Left cardiac atrium (tissue), 4 donors: ENCODE measurements around the gene MAP2K7. TPM values are rescaled to one million over a fixed set of nuclear protein-coding genes. Genes with fewer than 3 reads are reported as not detected.
A peak's percentile ranks its signal among the peaks of the same experiment; 100 is the strongest.

ENCODE experiments used
- ATAC-seq, 2 donors: fragments of 200-7000 bp; cut with Tn5 transposase; one replicate each; pipeline ENCODE4 v1.9.1; 2020; ENCODE audit warnings: mild to moderate bottlenecking in 2 of 2, moderate library complexity in 2 of 2
- DNase-seq: peaks from one replicate; pipeline ENCODE4 v3.0.0-alpha.2; 2020
- intact Hi-C, 2 donors: fragments of 100-400 bp; cut with DNase I; formaldehyde crosslinking; loops; one replicate each; pipeline versions ENCODE4 v1.14.1 to v1.15.1; 2022 to 2023
- total RNA-seq, 2 donors: library from RNA; stranded (reverse); fragmentation: NEBNext Ultra II Directional; extraction: Animal tissue kit (Norgen Biotek cat#: 25700); gene quantifications; one replicate each; pipeline ENCODE4 v1.2.1, GENCODE V29; 2021
- donor health status: DM: no; HTN: yes; CAD: no.
- donor health status: DM: no; HTN: yes; CAD: no; lungs with severe emphysema.
- donor health status: DM: yes; HTN: yes; CAD: no.
- donor health status: Dilated cardiomyopathy.

MAP2K7 gene
- total RNA-seq, 2 donors from 2014 or later = 24.3 to 25.8 TPM

DNA sequence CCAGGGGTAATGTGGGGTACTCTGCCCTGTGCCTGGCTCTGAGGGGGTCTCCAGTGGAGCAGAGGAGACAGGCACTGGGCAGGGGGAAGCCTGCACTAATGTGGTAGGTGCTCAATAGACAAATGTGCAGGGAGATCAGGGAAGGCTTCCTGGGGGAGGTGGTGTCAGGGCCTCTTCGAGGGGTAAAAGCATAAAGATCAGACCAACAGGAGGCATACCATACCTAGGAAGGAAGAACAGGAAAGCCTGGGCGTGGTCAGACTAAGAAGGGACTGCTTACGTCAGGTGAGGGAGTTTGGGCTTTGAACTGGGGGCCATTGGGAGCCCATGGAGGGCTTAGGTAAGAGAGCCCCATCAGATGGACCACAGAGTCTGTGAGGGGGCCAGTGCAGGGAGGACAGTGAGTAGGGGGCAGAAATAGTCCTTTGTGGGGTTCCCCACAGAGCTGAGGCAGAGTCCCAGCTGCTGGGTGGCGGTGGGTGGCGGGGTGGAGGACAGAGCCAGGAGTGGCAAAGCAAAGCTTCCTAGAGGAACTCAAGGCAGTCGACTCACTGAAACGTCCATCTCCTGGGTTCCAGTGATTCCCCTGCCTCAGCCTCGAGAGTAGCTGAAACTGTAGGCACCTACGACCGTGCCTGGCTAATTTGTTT lies 38.3 kb upstream of the MAP2K7 start:
- DNase-seq (no peak), ATAC-seq (no peak)
- intact Hi-C loops = no loop called here

DNA sequence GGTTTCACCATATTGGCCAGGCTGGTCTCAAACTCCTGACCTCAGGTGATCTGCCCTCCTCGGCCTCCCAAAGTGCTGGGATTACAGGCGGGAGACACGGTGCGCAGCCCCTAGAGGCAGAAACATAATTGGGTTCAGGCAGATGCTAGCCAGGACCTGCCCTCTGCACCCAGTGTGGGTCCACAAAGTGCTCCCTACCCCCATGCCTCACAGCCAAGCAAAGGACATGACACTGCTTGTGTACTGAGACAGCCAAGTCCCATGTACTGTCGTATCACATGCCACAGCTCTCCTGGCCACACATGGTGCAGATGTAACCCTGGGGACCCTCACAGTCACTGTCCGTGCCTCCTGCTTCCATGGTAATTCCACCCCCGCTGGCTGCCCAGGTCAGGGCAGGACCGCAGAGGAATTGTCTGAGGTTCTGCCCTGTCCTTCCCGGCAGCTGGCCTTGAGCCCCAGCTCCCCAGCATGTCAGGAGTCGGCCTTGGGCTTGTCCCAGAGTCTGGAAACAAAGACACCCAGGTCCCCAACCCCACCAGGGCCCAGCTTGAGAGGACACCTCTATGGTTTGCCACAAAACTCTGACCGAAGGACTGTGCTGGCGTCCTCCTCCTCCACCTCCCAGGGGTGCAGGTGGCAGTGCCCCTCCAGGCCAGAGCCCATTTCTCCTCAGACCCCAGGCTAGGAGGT lies 37.1 kb upstream of the MAP2K7 start:
- ATAC-seq = no peak
- no peak for DNase-seq
- intact Hi-C loops = no loop called here

DNA sequence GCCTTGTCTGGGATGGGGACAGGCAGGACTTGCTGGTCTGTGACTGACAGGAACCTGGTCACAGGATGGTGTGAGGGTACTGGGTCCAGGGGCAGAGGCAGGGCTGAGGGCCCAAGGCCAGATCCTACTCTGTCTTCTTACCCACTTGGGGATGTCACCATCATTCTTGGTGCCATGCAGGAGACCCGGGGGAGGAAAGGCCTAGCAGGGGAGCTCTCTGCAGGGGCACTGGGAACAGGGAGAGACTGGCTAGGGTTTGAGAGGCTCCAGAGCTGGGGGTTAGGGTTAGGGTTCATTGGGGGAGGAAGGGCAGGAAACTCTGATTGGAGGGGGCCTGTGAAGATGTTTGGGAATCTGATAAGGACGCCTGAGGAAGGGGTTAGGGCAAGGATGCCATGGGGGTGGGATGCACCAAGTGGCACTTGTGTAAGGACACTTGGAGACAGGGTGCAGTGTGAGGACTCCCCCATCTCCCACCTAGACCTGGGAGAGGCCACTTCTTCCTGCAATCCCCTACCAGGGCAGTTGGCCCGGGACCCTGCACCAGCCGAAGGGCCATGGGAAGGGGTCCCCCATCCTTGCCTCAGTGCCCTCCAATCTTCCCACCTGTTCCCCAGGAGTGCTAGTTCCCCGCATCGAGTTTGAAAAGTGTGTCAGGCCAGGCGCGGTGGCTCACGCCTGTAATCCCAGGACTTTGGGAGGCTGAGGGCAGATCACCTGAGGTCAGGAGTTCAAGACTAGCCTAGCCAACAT lies 36.4 kb upstream of the MAP2K7 start:
- DNase-seq (no peak), ATAC-seq (no peak)
- intact Hi-C loops = no loop called here

DNA sequence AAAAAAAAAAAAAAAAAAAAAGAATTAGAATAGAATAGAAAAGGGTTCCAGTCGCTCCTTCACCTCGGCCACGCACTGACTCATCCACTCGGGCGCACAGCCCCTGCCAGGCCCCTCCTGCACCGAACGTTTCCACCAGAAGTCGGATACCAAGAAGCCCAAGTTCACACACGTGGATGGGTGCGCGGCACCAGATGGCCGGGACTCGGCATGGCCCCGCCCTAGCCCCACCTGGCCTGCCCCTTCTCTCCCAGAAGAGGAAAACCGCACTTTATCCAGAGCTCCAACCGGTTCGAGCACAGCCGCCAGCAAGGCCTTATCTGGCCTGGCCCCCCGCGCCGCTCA lies 35.4 kb upstream of the MAP2K7 start:
- no peak for DNase-seq
- intact Hi-C loops = no loop called here
- no peak for ATAC-seq

DNA sequence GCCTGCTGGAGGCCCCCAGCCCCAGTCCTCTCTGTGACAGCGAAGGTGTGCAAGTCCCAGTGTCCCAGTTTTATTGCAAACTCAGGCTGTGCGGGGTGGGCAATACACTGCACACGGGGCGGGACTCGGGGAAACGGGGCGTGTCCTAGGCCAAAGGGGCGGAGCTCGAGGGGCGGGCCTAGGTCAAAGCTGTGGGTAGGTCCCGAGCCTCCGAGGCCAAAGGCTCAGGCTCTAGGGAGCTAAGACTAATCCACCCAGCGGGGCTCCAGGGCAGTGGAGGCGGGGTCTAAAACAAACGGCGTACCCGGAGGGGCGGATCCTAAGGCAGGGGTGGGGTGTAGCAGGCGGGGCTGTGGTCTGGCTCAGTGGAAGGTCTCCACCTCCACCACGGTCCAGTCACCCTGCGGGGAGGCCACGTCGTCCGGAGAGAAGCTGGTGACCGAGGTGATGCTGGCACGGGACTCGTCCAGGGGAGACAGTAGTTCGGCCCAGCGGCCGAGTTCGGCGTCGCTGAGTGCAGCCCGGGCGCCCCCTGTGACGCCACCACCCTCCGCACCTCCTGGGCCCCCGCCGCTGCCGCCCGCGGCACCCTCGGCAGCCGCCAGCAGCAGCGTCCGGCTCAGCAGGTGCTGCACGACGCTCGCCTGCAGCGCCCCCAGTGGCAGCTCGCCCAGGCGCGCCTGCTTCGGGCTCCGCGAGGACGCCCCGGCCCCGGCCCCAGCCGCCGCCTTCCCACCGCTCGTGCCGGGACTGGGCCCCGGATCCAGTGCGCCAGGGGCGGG lies 34.8 kb upstream of the MAP2K7 start:
- peak; percentile 75 for DNase-seq
- intact Hi-C loops = no loop called here
- ATAC-seq = peak; percentile 67 to 70

DNA sequence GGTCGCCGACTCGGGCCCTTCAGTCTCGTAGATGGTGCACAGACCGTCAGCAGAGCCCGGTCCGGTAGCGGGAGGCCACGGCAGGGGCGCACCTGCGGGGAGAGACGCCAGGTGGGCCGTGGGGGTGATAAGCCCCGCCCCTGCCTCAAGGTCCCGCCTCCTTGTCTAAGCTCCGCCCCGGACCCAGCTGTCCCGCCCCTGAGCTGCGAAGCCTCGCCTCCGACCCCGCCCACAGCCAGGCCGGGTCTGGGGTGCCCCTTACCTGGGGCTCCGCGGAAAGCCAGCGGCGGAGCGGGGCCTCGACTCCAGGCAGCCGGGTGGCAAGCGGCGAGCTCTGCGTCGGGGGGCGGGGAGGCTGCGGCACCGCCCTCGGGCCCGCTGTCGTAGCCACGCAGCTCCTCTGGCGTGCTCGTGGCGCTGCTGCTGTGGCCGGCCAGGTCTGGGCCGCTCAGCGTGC lies 34.2 kb upstream of the MAP2K7 start:
- DNase-seq (peak; percentile 65), ATAC-seq (peak; percentile 65 to 67)
- intact Hi-C loops = no loop called here

DNA sequence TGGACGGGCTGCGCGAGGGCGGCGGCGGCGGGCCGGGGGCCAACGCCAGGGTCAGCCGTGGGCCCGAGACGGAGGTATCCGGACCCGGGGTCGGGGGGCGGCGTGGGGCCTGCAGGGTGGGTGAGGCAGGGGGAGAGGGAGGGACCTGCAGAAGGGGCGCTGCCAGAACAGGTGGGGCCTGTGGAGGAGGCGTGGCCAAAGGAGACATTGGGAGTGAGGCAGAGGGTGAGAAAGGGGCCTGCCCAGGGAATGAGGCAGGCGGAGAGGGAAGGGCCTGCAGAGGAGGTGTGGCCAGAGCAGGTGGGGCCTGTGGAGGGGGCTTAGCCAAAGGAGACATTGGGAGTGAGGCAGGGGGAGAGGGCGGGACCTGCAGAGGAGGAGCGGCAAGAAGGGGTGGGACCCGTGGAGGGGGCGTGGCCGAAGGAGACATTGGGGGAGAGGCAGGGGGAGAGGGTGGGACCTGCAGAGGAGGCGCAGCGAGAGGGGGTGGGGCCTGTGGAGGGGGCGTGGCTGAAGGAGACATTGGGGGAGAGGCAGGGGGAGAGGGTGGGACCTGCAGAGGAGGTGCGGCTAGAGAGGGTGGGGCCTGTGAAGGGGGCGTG lies 33.7 kb upstream of the MAP2K7 start:
- intact Hi-C loops = no loop called here
- ATAC-seq (peak; percentile 10 to 18), DNase-seq (peak; percentile 53)

DNA sequence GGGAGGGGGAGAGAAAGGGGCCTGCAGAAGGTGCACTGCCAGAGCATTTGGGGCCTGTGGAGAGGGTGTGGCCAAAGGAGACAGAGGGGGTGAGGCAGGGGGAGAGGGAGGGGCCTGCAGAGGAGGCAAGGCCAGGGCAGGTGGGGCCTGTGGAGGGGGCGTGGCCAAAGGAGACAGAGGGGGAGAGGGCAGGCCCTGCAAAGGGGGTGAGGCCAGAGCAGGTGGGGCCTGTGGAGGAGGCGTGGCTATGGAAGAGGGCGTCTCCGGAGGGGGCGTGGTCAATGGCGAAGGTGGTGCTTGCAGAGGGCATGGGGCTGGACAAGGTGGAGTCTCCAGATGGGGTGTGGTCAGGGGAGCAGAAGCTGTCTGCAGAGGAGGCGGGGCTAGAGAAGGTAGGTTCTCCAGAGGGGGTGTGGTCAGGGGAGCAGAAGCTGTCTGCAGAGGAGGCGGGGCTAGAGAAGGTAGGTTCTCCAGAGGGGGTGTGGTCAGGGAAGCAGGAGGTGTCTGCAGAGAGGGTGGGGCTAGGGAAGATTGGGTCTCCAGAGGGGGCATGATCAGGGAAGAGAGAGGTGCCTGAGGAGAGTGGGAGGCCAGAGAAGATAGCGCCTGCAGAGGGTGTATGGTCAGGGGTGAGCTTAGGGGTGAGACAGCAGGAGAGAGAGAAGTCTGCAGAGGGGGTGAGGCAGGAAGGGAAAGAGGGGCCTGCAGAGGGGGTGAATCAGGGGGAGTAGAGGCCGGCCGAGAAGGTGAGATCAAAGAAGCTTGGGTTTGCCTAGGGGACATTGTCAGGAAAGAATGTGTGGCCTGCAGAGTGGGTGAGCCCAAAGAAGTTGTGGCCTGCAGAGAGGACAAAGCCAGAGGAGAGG lies 32.9 kb upstream of the MAP2K7 start:
- DNase-seq = peak; percentile 56
- intact Hi-C loops = no loop called here
- peak in 1 of 2 donors; percentile 2 for ATAC-seq

DNA sequence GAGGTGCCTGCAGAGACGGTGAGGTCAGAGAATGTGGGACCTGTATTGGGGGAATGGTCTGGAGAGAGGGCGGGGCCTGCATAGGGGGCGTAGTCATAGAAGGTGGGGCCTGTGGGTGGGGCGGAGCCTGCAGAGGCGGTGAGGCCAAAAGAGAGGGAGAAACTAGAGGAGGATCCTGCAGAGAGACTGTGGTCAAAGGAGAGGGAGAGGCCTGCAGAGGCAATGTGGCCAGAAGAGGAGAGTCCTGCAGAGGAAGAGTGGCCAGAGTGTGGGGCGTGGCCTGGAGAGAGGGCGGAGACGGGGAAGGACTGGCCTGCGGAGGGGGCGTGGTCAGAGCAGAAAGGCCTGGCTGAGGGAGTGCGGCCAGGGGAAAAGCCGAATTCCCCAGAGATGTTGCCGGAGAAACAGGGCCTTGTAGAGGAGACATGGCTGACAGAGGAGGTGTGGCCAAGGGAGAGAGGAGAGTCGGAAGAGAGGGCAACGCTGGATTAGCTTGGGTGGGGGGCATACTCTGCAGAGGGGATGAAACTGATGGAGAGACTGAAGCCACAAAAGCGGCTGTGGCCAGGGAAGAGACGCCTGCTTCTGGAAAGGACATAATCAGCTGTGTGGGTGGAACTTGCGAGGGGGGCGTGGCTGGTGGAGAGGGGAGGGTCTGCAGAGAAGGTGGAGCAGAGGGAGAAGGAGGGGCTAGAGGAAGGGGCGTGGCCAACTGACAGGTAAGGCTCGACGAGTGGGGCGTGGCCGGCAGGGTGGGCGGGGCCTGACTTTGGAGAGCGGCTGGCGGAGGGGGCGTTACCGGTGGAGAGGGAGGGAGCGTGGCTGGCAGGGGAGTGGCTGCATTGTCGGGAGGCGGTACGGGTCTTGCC lies 32.0 kb upstream of the MAP2K7 start:
- intact Hi-C loops = no loop called here
- ATAC-seq (peak; percentile 57 to 61), DNase-seq (peak; percentile 88)

DNA sequence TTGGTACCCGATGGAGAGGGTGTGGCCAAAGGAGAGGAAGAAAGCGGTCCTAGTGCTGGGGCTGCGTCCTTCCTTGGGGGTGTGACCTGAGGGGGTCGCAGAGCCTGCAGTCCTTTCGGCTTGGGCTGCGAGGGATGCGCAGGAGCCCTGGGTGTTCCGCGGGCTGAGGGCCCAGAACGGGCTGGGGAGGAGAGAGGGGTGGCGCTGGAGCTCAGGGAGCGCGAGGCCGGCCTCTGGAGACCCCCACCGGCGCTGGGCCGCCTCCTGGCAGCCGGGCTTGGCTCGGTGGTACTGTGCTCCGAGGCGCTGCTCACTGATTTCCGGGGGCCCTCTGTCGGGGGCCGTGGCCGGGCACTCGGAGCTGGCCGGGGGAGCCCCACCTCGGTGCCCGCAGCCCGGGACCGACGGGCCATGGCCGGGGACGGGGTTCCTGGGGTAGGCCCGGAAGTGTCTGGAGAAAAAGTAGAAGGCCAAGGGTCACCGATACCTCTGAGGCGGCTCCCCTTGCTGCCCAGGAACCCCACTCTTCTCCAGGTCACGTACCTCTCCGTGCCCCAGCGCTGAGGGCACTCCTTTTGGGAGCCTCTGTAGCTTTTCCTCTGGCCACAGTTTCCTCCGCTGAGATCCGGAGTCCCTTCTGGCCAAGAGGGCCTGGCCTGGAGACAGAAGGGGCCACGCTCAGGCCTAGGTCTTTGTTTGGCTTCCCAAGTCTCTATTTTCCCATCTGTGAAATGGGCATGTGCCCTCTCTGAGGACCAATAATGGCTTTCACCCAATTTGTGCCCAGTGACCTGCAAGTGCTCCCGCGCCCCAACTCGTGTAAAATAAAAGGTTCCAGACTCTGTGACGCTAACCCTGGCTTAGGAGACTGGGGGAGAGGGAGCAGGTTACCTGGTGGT lies 31.1 kb upstream of the MAP2K7 start:
- intact Hi-C loops = no loop called here
- DNase-seq (no peak), ATAC-seq (no peak)

DNA sequence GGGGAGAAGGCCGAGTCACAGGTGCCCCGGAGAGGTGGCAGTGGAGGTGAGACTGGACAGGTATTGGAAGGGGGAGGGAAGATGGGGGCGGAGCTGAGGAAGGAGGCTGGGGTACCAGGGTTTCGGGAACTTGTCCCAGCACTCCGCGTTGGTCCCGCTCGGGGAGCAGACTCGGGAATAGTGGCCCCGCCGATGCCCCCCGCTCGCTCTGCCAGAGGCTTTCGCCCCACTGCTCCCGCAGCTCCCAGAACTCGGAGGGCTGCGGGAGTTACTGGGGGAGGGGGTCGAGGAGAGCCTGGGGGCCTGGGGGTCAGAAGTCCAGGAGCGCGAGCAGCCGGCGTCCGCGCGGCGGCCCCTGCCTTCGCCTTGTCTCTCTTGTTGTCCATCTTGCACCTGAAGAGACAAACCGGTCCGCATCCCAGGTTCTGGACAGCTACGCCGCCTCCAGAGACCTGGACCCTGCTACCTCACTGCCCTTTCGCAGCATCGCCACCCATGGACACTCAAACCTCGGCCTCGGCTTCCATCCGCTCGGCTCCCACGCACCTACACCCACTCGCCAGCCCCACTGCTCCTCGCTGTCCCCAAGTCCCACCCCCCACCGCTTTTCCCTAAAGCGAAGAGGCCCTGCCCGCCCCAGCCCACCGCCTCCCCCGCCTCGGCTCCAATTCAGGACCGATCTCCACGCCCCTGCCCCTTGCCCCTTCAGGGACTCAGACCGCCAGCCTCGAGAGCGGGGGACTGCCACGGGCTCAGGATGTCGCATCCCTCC lies 30.2 kb upstream of the MAP2K7 start:
- ATAC-seq (no peak), DNase-seq (no peak)
- intact Hi-C loops = no loop called here

DNA sequence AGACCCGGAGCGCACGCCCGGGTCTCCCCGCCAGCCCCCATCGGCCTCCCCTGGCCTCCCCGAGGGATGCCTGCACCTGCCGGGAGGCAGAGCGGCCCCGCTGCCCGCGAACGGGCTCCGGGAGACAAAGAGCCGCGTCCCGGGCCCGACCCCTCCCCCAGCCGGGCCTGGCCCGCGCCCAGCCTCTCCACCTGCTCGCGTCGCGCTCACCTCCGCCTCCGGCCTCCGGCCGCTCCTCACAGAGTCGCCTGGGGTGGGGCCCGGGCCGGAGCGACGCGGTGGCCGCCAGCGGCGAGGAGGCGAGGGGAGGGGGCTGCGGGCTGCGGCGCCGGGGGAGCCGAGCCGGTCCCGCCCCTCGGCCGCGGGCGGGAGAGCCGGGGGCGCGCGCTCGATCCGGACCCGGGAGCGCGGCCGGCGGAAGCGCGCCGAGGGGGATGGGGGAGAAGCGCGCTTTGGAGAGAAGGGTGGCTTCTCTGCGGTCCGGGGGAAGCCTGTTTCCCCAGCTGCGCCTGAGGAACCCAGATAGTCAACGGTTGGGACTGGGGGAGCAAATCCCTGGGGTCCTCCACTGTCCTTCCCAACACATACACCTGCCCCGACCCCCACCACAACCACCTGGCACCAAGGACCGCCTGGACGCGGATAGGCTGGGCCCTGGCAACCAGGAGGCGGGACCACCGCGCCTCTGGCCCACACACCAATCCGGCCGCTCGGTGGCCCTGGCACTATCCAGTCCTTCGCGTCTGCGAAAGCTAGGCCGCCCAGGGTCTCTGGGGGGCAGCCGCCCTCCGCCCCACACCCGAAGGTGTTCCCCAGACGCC lies 29.4 kb upstream of the MAP2K7 start, which contains the start of gene PRR36:
Gene PRR36, minus strand, starts transcription at position 315 of the 821 bp plus-strand sequence. CDS start 701 bp downstream, outside the sequence.
- ATAC-seq (no peak), DNase-seq (peak; percentile 52)
- intact Hi-C loops = no loop called here

DNA sequence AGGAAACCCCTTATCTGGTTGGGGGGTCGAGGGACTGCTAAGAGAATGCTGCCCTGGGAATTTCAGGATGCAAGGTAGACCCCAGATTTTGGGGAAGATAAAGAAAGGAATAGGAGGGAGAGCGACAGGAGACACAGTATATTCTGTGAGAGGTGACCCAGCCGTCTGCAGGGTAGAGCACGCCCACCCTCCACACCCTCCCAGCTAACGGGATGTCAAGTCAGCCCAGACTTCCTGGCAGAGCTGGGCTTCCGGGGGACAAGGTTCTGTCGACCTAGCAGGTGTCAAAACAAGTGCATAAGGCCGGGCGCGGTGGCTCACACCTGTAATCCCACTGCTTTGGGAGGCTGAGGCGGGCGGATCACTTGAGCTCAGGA lies 28.8 kb upstream of the MAP2K7 start:
- intact Hi-C loops = no loop called here
- ATAC-seq = no peak
- no peak for DNase-seq

DNA sequence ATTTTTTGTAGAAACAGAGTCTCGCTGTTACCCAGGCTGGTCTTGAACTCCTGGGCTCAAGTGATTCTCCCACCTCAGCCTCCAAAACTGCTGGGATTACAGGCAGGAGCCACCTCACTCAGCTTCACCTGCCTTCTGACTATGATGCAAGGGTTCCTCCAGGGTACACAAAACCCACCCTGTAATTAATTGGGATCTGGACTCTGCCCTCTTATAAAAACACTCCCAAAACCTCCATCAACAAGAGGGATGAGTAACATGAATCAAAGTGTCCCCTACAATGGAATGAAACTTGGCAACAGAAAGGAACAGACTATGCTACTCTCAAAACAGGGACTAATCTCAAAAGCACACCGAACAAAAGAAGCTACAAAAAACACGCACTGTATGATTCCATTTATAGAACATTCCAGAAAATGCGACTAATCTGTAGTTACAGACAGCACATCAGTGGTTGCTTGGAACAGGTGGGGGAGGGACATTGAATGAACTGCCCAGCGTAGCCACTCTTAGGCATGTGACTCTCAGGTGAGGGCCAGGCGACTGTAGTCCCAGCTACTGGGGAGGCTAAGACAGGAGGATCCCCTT lies 26.3 kb upstream of the MAP2K7 start:
- no peak for ATAC-seq
- DNase-seq = no peak
- intact Hi-C loops = no loop called here
